ENCODE measurements around the gene BICRA.
"Not testable (repeated sequence)": the region's sequence is repeated elsewhere in the genome, so short reads cannot be mapped to it uniquely, and the experiment has no call there.

BICRA gene

GRCh38 chr19:47694466-47695273, 85.7 kb downstream of the BICRA start:
- DNase-seq: no peak

GRCh38 chr19:47695533-47696262, 86.8 kb downstream of the BICRA start:
- no peak for DNase-seq

- DNase-seq: no peak
These were observed 87.7 kb downstream of the BICRA start for GRCh38 chr19:47696635-47697034.

- peak; percentile 81 for DNase-seq
These were observed 89.1 kb downstream of the BICRA start for GRCh38 chr19:47697863-47698609.

- DNase-seq: no peak
These were observed 89.9 kb downstream of the BICRA start for GRCh38 chr19:47698631-47699359.

- no peak for DNase-seq
These were observed 90.5 kb downstream of the BICRA start for GRCh38 chr19:47699360-47699917.

- DNase-seq: no peak
These were observed 92.2 kb downstream of the BICRA start for GRCh38 chr19:47700934-47701716.

- DNase-seq: no peak
These were observed 93.0 kb downstream of the BICRA start for GRCh38 chr19:47701717-47702552.

GRCh38 chr19:47702671-47703070, 93.7 kb downstream of the BICRA start:
- no peak for DNase-seq

- DNase-seq: no peak
These were observed 94.4 kb downstream of the BICRA start for GRCh38 chr19:47703301-47703700.

- no peak for DNase-seq
These were observed 95.1 kb downstream of the BICRA start for GRCh38 chr19:47704024-47704423.

GRCh38 chr19:47704656-47705055, 95.7 kb downstream of the BICRA start:
- DNase-seq: no peak

- DNase-seq: peak; percentile 69
These were observed 98.4 kb downstream of the BICRA start for GRCh38 chr19:47707135-47707925.

- DNase-seq: no peak
These were observed 102.8 kb downstream of the BICRA start for GRCh38 chr19:47711652-47712242.

GRCh38 chr19:47713046-47714021, 104.4 kb downstream of the BICRA start, which contains the start of gene EHD2:
Gene EHD2 (plus strand): TSS chr19:47713422. CDS start chr19:47716613, 3,191 bp downstream.
- DNase-seq: peak; percentile 80

- no peak for DNase-seq
These were observed 105.4 kb downstream of the BICRA start for GRCh38 chr19:47714339-47714738.

- DNase-seq: not testable (repeated sequence)
These were observed 105.9 kb downstream of the BICRA start for GRCh38 chr19:47714855-47715254.
